DND-41 (cell line): ENCODE measurements around the gene CC2D1A.
"Not testable (repeated sequence)": the region's sequence is repeated elsewhere in the genome, so short reads cannot be mapped to it uniquely, and the experiment has no call there.

Source experiments
- CTCF ChIP-seq: IDR thresholded peaks from 2 replicates; pipeline ENCODE4 v1.5.1; 2012; ENCODE audit warnings: borderline replicate concordance, low read length, moderate library complexity, mild to moderate bottlenecking; ENCODE audit not compliant: poor library complexity, severe bottlenecking; ENCODE audit errors: extremely low read depth
- EZH2 ChIP-seq: IDR thresholded peaks from 3 replicates; pipeline ENCODE4 v1.6.1; 2012; ENCODE audit warnings: borderline replicate concordance, low read depth, mild to moderate bottlenecking, moderate library complexity, low read length, inconsistent platforms; ENCODE audit not compliant: severe bottlenecking

GRCh38 chr19:13973479-13973878, 67.5 kb downstream of the CC2D1A start:
- not testable (repeated sequence) for TF ChIP-seq CTCF, EZH2
